ENCODE measurements around the gene WNT3A.

DNA sequence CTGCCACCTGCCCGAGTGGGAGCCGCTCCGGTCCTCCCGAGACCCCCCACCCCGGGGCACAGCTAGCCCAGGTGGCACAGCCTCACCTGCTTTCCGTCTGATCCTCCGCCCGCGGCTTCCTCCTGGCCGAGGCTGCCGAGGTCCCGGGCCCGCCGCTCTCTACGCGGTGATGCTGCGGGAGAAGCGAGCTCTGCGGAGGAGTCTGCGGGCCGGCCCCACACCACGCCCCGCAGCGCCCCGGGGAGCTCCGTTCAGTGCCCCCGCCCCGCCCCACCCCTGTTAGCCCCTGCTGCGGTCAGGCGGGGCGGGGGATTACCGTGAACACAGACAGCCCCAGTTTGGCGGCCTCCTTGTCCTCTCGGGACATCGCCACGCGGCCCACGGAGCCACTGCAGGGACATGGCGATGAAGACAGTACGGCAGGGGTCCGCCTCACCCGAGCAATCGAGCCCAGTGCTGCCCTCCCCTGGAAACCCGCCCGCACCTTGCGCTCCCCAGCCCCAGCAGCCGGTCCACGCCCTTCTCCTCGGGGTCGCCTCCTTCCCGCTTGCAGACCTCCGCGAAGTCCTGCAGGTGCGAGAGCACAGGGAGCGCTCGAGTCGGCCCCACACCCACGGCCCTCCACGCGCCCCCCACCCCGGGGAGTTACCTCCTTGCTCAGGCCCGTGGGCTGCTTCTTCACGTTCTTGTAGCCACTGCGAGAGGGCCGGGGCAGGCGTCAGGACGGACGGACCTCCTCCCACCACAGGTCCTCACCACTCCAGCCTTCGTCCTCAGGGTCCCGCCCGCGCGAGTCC, 95.4 kb downstream of the WNT3A start:
- TF ChIP-seq, protein P1, sequence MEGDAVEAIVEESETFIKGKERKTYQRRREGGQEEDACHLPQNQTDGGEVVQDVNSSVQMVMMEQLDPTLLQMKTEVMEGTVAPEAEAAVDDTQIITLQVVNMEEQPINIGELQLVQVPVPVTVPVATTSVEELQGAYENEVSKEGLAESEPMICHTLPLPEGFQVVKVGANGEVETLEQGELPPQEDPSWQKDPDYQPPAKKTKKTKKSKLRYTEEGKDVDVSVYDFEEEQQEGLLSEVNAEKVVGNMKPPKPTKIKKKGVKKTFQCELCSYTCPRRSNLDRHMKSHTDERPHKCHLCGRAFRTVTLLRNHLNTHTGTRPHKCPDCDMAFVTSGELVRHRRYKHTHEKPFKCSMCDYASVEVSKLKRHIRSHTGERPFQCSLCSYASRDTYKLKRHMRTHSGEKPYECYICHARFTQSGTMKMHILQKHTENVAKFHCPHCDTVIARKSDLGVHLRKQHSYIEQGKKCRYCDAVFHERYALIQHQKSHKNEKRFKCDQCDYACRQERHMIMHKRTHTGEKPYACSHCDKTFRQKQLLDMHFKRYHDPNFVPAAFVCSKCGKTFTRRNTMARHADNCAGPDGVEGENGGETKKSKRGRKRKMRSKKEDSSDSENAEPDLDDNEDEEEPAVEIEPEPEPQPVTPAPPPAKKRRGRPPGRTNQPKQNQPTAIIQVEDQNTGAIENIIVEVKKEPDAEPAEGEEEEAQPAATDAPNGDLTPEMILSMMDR (optimal IDR thresholded peaks at IDR 0.05 in 1 of 3, IDR thresholded peaks at IDR 0.05 in 1 of 3, conservative IDR thresholded peaks at IDR 0.05 in 1 of 3; ENCODE audit: extremely low read depth in 1 of 3, insufficient read depth in 2 of 3, low read length in 3 of 3), result peak; percentile 11 to 68 (median 52)
- TF ChIP-seq EZH2 (IDR thresholded peaks at IDR 0.05; ENCODE audit: low read length), result no peak

Data from keratinocyte (primary cell).